Ovary (tissue), 3 donors: ENCODE data around the gene TESK2.

ENCODE experiments used
- CTCF ChIP-seq, 3 donors: fragments of 450-650 bp in 2 of 3; fragments of 200-600 bp in 1 of 3; IDR thresholded peaks; one replicate each; pipeline versions ENCODE4 v1.5.1 to v1.8.0; 2016 to 2022; ENCODE audit warnings: antibody characterized with exemption in 3 of 3, mild to moderate bottlenecking in 1 of 3
- POLR2A ChIP-seq: fragments of 450-650 bp; IDR thresholded peaks from one replicate; pipeline ENCODE4 v1.6.1; 2017; ENCODE audit warnings: antibody characterized with exemption, mild to moderate bottlenecking, moderate library complexity
- donor health status: DM: no; HTN: no; CAD: no.

- no peak for TF ChIP-seq CTCF (IDR thresholded peaks at IDR 0.05)
- TF ChIP-seq POLR2A, result no peak
These were observed 112.8 kb downstream of the TESK2 start for GRCh38 chr1:45378184-45378583.
